GM23338 (cell line): ENCODE measurements around the gene SHB. TPM values are rescaled to one million over a fixed set of nuclear protein-coding genes. Genes with fewer than 3 reads are reported as not detected.

Experiments used
- ATAC-seq: fragments of 200-7000 bp; cut with Tn5 transposase; 3 replicates; pipeline ENCODE4 v1.9.1; 2020
- DNase-seq: peaks from one replicate; pipeline ENCODE4 v3.0.0-alpha.2; 2015; ENCODE audit warnings: low spot score
- H2AFZ ChIP-seq: fragments of 200-600 bp; sonication (generic); 2 replicates; pipeline ENCODE4 v1.8.0; 2016; ENCODE audit warnings: antibody characterized with exemption, mild to moderate bottlenecking, moderate library complexity
- H3F3A ChIP-seq: fragments of 200-600 bp; sonication (generic); replicated peaks from 2 replicates; pipeline ENCODE4 v1.8.0; 2017; ENCODE audit warnings: antibody characterized with exemption, mixed run types, low read depth
- H3K27ac ChIP-seq: fragments of 200-600 bp; sonication (generic); 2 replicates; pipeline ENCODE4 v1.6.1; 2016; ENCODE audit warnings: low read depth
- H3K27me3 ChIP-seq: fragments of 200-600 bp; sonication (generic); 2 replicates; pipeline ENCODE4 v1.8.0; 2016; ENCODE audit warnings: mild to moderate bottlenecking, mixed run types, moderate library complexity; ENCODE audit not compliant: insufficient read depth
- H3K36me3 ChIP-seq: fragments of 200-600 bp; sonication (generic); 2 replicates; pipeline ENCODE4 v1.8.0; 2016; ENCODE audit warnings: mild to moderate bottlenecking; ENCODE audit not compliant: insufficient read depth
- H3K4me1 ChIP-seq: fragments of 200-600 bp; sonication (generic); 2 replicates; pipeline ENCODE4 v1.8.0; 2016; ENCODE audit warnings: mild to moderate bottlenecking, moderate library complexity; ENCODE audit not compliant: insufficient read depth
- H3K4me2 ChIP-seq: fragments of 200-600 bp; sonication (generic); 2 replicates; pipeline ENCODE4 v1.7.1; 2017; ENCODE audit warnings: mixed run types
- H3K4me3 ChIP-seq: fragments of 200-600 bp; sonication (generic); 2 replicates; pipeline ENCODE4 v1.6.1; 2016; ENCODE audit warnings: mixed run types
- H3K79me2 ChIP-seq: fragments of 200-600 bp; sonication (generic); replicated peaks from 2 replicates; pipeline ENCODE4 v1.8.0; 2017; ENCODE audit warnings: mild to moderate bottlenecking; ENCODE audit not compliant: insufficient read depth
- H3K9me2 ChIP-seq: fragments of 200-600 bp; sonication (generic); 2 replicates; pipeline ENCODE4 v1.8.0; 2017; ENCODE audit not compliant: insufficient read depth
- H4K20me1 ChIP-seq: fragments of 200-600 bp; sonication (generic); replicated peaks from 2 replicates; pipeline ENCODE4 v1.8.0; 2017; ENCODE audit warnings: mild to moderate bottlenecking; ENCODE audit not compliant: insufficient read depth
- H3K27ac Mint-ChIP-seq: 2 replicates; pipeline ENCODE4 v1.8.0; 2020; ENCODE audit warnings: inconsistent platforms, mild to moderate bottlenecking, moderate library complexity, mixed read lengths
- H3K27me3 Mint-ChIP-seq: 3 replicates; pipeline ENCODE4 v1.8.0; 2022; ENCODE audit warnings: low read depth, mild to moderate bottlenecking, moderate library complexity, mixed read lengths, inconsistent platforms; ENCODE audit not compliant: insufficient read depth, poor library complexity
- H3K36me3 Mint-ChIP-seq: 3 replicates; pipeline ENCODE4 v1.8.0; 2021; ENCODE audit warnings: low read depth, mild to moderate bottlenecking, inconsistent platforms, moderate library complexity, mixed read lengths
- H3K4me1 Mint-ChIP-seq: 3 replicates; pipeline ENCODE4 v1.8.0; 2020; ENCODE audit warnings: mild to moderate bottlenecking, inconsistent platforms, mixed read lengths
- H3K4me3 Mint-ChIP-seq: 3 replicates; pipeline ENCODE4 v1.8.0; 2021; ENCODE audit warnings: moderate library complexity, mild to moderate bottlenecking, inconsistent platforms, mixed read lengths
- H3K9me3 Mint-ChIP-seq: 3 replicates; pipeline ENCODE4 v1.8.0; 2020; ENCODE audit warnings: moderate library complexity, mild to moderate bottlenecking, inconsistent platforms, mixed read lengths
- CREB1 ChIP-seq: fragments of 250-450 bp; sonication (Bioruptor Pico); IDR thresholded peaks from 2 replicates; pipeline ENCODE4 v1.5.0; 2020; ENCODE audit warnings: low read depth, mild to moderate bottlenecking, moderate library complexity
- CTCF ChIP-seq, 2 experiments: fragments of 200-600 bp in 1 of 2; sonication (generic) in 1 of 2; conservative IDR thresholded peaks; 2 replicates each; pipeline versions ENCODE4 v1.5.1 to v1.6.1; 2016 to 2017; ENCODE audit warnings: antibody characterized with exemption in 2 of 2, low read depth in 2 of 2, mild to moderate bottlenecking in 2 of 2, moderate library complexity in 1 of 2
- ETS1 ChIP-seq: IDR thresholded peaks from 2 replicates; pipeline ENCODE4 v1.6.1; 2016; ENCODE audit warnings: antibody characterized with exemption
- EZH2phosphoT487 ChIP-seq: fragments of 200-600 bp; sonication (generic); IDR thresholded peaks from one replicate; pipeline ENCODE4 v1.8.1; 2018; ENCODE audit warnings: antibody characterized with exemption; ENCODE audit not compliant: unreplicated experiment
- NANOG ChIP-seq: IDR thresholded peaks from 2 replicates; pipeline ENCODE4 v1.6.1; 2016; ENCODE audit warnings: antibody characterized with exemption, borderline replicate concordance
- REST ChIP-seq: IDR thresholded peaks from one replicate; pipeline ENCODE4 v1.6.1; 2018; ENCODE audit warnings: antibody characterized with exemption; ENCODE audit not compliant: unreplicated experiment
- STAT1 ChIP-seq: IDR thresholded peaks from one replicate; pipeline ENCODE4 v1.6.1; 2016; ENCODE audit warnings: antibody characterized with exemption; ENCODE audit not compliant: unreplicated experiment
- ZNF114 ChIP-seq: fragments of 250-450 bp; sonication (Bioruptor Pico); IDR thresholded peaks from 2 replicates; pipeline ENCODE4 v1.5.0; 2020; ENCODE audit warnings: mild to moderate bottlenecking, moderate library complexity
- ZNF331 ChIP-seq: fragments of 250-450 bp; sonication (Bioruptor Pico); IDR thresholded peaks from 2 replicates; pipeline ENCODE4 v1.5.0; 2020; ENCODE audit warnings: low read depth, mild to moderate bottlenecking, moderate library complexity
- ZNF462 ChIP-seq: fragments of 250-450 bp; sonication (Bioruptor Pico); IDR thresholded peaks from 2 replicates; pipeline ENCODE4 v1.5.0; 2020; ENCODE audit warnings: mild to moderate bottlenecking, moderate library complexity
- polyA plus RNA-seq: library from polyadenylated mRNA; unstranded; fragments of >200 nt; fragmentation: Nextera tagmentation; extraction: Ambion mirVana; gene quantifications from 2 replicates; pipeline ENCODE4 v1.2.1, GENCODE V29; 2016
- total RNA-seq: library from RNA; depleted of rRNA; stranded (reverse); fragments of >200 nt; shearing (Covaris generic); gene quantifications from 2 replicates; pipeline ENCODE4 v1.2.3, GENCODE V29; 2014

SHB gene
- total and polyA plus RNA-seq, 2 experiments from 2014 or later, result 1.5 to 14.0 TPM

GRCh38 chr9:38009990-38010389, 59.0 kb downstream of the SHB start:
- TF ChIP-seq ETS1 (no peak), ZNF114 (no peak), STAT1 (no peak), ZNF331 (CRISPR knock-in tag) (no peak)
- no peaks in the 10 kb centered on the region for H3K27me3 ChIP-seq
- peaks cover 4% of the 10 kb centered on the region; the same call in 1 of the 2 replicates for H3K79me2 ChIP-seq
- no peaks in the 10 kb centered on the region for H3K36me3 ChIP-seq
- H3K4me1 Mint-ChIP-seq, result peaks cover 57% of the 10 kb centered on the region
- H3K27me3 Mint-ChIP-seq, result peaks cover 17% of the 10 kb centered on the region
- no peak for DNase-seq
- no peak overlapping the region for H3K27ac ChIP-seq
- no peaks in the 10 kb centered on the region for H4K20me1 ChIP-seq
- no peaks in the 10 kb centered on the region for H3K9me3 Mint-ChIP-seq
- H3K4me3 Mint-ChIP-seq, result no peak overlapping the region
- no peak overlapping the region for H3K4me2 ChIP-seq
- no peaks in the 10 kb centered on the region for H3K9me2 ChIP-seq
- H3K4me1 ChIP-seq, result peaks cover 30% of the 10 kb centered on the region
- ATAC-seq, result no peak
- H2AFZ ChIP-seq, result no peak overlapping the region
- H3K4me3 ChIP-seq, result no peak overlapping the region
- H3K36me3 Mint-ChIP-seq, result peaks cover 4% of the 10 kb centered on the region; the same call in 1 of the 3 replicates
- H3F3A ChIP-seq, result no peaks in the 10 kb centered on the region
- H3K27ac Mint-ChIP-seq, result no peak overlapping the region

GRCh38 chr9:38009035-38009501, 60.0 kb downstream of the SHB start:
- Mint-ChIP-seq H3K4me1 (peaks cover 49% of the 10 kb centered on the region), H3K27me3 (peaks cover 17% of the 10 kb centered on the region), H3K27ac (peak overlapping the region; percentile 76; the same call in 1 of the 2 replicates), H3K9me3 (no peaks in the 10 kb centered on the region), H3K36me3 (no peaks in the 10 kb centered on the region), H3K4me3 (no peak overlapping the region)
- H3K4me2 ChIP-seq, result no peak overlapping the region
- no peak overlapping the region for H3K27ac ChIP-seq
- H3K27me3 ChIP-seq, result no peaks in the 10 kb centered on the region
- no peaks in the 10 kb centered on the region for H4K20me1 ChIP-seq
- H3K9me2 ChIP-seq, result no peaks in the 10 kb centered on the region
- H3F3A ChIP-seq, result no peaks in the 10 kb centered on the region
- H3K4me1 ChIP-seq, result peaks cover 30% of the 10 kb centered on the region
- H3K4me3 ChIP-seq, result no peak overlapping the region
- ATAC-seq, result no peak
- no peak overlapping the region for H2AFZ ChIP-seq
- H3K79me2 ChIP-seq, result 0 out of 2 replicates have a peak, but pooled peaks cover 4% of the 10 kb centered on the region
- DNase-seq, result no peak
- no peaks in the 10 kb centered on the region for H3K36me3 ChIP-seq
- no peak for TF ChIP-seq CREB1 (CRISPR knock-in tag)
- no peak for TF ChIP-seq EZH2phosphoT487
- no peak for TF ChIP-seq CTCF (conservative IDR thresholded peaks at IDR 0.05; ENCODE audit: low read depth in 2 of 2)
- TF ChIP-seq REST, result no peak
- no peak for TF ChIP-seq ZNF462
- TF ChIP-seq NANOG, result no peak
